SJSA1 (cell line): ENCODE results near the gene SNRPN. TPM values are rescaled to one million over a fixed set of nuclear protein-coding genes. Genes with fewer than 3 reads are reported as not detected.
"Not testable (repeated sequence)": the region's sequence is repeated elsewhere in the genome, so short reads cannot be mapped to it uniquely, and the experiment has no call there.

Experiments used
- DNase-seq, 2 experiments: peaks; one replicate each; pipeline ENCODE4 v3.0.0-alpha.2; 2015 to 2020; ENCODE audit warnings: low spot score in 2 of 2, low read depth in 1 of 2
- H3K27ac ChIP-seq: fragments of 250-450 bp; sonication (Bioruptor Pico); 2 replicates; pipeline ENCODE4 v1.5.1; 2020; ENCODE audit warnings: mild to moderate bottlenecking, moderate library complexity
- H3K27me3 ChIP-seq: fragments of 250-450 bp; sonication (Bioruptor Pico); replicated peaks from 2 replicates; pipeline ENCODE4 v1.5.1; 2020; ENCODE audit warnings: mild to moderate bottlenecking, moderate library complexity
- H3K36me3 ChIP-seq: fragments of 250-450 bp; sonication (Bioruptor Pico); 2 replicates; pipeline ENCODE4 v1.5.1; 2020; ENCODE audit warnings: mild to moderate bottlenecking
- H3K4me1 ChIP-seq: fragments of 250-450 bp; sonication (Bioruptor Pico); replicated peaks from 2 replicates; pipeline ENCODE4 v1.6.1; 2021; ENCODE audit warnings: mild to moderate bottlenecking
- H3K4me3 ChIP-seq: fragments of 250-450 bp; sonication (Bioruptor Pico); 2 replicates; pipeline ENCODE4 v1.5.1; 2020; ENCODE audit warnings: mild to moderate bottlenecking
- H3K9me3 ChIP-seq: fragments of 250-450 bp; sonication (Bioruptor Pico); replicated peaks from 2 replicates; pipeline ENCODE4 v1.5.1; 2020; ENCODE audit warnings: mild to moderate bottlenecking
- total RNA-seq: library from RNA; depleted of rRNA; stranded (reverse); fragments of >200 nt; shearing (Covaris generic); gene quantifications from 2 replicates; pipeline ENCODE4 v1.2.3, GENCODE V29; 2014; rRNA removed

Gene SNRPN
- total RNA-seq = 104 and 144 TPM in 2 replicates

DNA sequence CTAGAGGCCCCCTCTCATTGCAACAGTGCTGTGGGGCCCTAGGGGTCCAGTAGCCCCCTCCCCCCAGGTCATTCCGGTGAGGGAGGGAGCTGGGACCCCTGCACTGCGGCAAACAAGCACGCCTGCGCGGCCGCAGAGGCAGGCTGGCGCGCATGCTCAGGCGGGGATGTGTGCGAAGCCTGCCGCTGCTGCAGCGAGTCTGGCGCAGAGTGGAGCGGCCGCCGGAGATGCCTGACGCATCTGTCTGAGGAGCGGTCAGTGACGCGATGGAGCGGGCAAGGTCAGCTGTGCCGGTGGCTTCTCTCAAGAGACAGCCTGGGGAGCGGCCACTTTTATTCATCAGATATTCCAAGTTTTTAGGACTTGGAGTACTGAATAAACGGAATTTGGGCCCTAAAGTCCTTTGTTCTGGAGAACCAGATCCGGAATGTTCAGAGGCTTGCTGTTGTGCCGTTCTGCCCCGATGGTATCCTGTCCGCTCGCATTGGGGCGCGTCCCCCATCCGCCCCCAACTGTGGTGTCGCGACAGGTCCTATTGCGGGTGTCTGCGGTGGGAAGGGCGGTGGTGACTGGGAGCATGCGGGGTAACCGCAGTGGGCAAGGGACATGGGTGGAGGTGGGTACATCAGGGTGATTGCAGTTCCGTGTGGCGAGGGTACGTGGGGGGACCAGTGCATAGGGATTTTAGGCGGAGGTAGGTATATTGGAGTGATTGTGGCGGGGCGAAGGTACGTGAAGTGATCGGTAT, at the start of gene SNRPN, which contains the start of gene SNURF:
Gene SNRPN, plus strand, starts transcription at position 205 of the 748 bp plus-strand sequence. CDS start 19,467 bp downstream, outside the sequence.
Gene SNURF, plus strand, starts transcription at position 205 of the 748 bp plus-strand sequence. Its CDS starts 62 bp downstream, at position 267.
- DNase-seq = peak; percentile 42 to 72
- no peaks in the 10 kb centered on the region; the same call in 1 of the 2 replicates for H3K9me3 ChIP-seq
- 0 out of 2 replicates have a peak, but pooled peaks cover 5% of the 10 kb centered on the region for H3K4me1 ChIP-seq
- no peak within 1 kb of the TSS for H3K27ac ChIP-seq
- H3K27me3 ChIP-seq = no peaks in the 10 kb centered on the region
- no peaks in the 10 kb centered on the region; the same call in 1 of the 2 replicates for H3K36me3 ChIP-seq
- H3K4me3 ChIP-seq = peak within 1 kb of the TSS; percentile 55

DNA sequence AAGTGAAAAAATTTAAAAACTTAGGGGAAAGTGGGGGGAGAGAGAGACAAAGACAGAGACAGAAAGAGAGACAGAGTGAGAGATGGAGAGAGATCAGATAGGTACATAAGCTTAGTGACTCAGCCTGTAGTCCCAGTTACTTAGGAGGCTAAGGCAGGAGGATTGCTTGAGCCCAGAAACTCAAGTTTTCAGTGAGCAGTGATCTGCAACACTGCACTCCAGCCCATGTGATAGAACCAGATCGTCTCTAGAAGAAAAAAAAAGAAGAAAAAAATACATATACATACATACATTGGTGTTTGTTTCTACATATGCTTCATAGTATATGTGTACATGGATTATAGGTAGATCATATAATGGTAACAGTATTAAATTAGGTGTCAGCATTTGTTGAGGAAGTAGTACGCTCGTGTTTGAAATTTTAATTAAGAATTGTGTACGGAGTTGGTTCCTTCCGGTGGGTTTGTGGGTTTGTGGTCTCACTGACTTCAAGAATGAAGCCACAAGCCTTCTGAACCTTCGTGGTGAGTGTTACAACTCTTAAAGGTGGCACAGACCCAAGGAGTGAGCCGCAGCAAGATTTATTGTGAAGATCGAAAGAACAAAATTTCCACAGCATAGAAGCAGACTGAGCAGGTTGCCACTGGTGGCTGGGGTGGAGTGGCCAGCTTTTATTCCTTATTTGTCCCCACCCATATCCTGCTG, 38.3 kb upstream of the SNRPN start:
- Histone ChIP-seq H3K4me3 (no peak overlapping the region), H3K36me3 (no peaks in the 10 kb centered on the region), H3K4me1 (no peaks in the 10 kb centered on the region), H3K27ac (no peak overlapping the region), H3K27me3 (no peaks in the 10 kb centered on the region), H3K9me3 (no peaks in the 10 kb centered on the region)
- no peak for DNase-seq

DNA sequence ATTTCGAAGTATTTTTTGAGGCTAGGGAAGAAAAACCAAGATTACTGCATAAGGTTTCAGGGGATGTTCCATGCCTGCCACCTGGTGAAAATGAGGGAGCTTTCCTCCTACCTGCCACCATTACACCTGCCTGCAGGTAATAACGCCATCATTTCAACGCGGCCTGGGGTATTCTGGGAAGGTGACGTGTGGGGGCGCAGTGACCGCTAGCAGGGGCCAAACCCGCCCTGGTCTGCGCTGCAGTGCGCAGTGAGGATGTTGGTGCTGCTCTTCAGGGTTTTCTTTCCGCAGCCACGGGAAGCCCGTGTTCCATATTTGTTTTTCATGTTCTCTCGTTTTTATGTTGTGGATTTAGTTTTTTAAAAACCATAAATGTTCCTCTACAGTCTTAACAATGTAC, 37.4 kb upstream of the SNRPN start:
- no peak overlapping the region for H3K4me3 ChIP-seq
- no peak overlapping the region for H3K27ac ChIP-seq
- no peaks in the 10 kb centered on the region for H3K4me1 ChIP-seq
- no peaks in the 10 kb centered on the region for H3K27me3 ChIP-seq
- H3K9me3 ChIP-seq = no peaks in the 10 kb centered on the region
- DNase-seq = no peak
- H3K36me3 ChIP-seq = no peaks in the 10 kb centered on the region

DNA sequence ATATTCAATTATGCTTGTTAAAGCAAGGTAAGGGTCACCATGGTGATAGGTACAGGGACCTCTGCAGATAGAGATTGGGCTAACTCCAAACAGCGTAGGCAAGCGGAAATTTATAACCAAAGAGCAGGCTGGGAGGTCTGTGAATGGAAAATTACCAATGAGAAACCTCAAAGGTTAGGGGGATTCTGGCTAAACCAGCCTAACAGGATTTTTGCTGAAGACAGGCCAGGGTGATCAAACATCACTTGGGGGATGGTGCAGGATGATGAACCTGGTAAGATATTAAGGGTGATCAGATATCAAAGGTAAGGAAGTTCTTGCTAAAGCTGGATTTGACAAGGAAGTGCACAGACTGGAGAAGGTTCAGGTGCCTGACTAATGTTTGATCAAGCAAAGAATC, 35.3 kb upstream of the SNRPN start:
- Histone ChIP-seq H3K4me1 (no peaks in the 10 kb centered on the region), H3K9me3 (no peaks in the 10 kb centered on the region), H3K36me3 (no peaks in the 10 kb centered on the region), H3K27me3 (no peaks in the 10 kb centered on the region), H3K4me3 (no peak overlapping the region), H3K27ac (no peak overlapping the region)
- no peak for DNase-seq

DNA sequence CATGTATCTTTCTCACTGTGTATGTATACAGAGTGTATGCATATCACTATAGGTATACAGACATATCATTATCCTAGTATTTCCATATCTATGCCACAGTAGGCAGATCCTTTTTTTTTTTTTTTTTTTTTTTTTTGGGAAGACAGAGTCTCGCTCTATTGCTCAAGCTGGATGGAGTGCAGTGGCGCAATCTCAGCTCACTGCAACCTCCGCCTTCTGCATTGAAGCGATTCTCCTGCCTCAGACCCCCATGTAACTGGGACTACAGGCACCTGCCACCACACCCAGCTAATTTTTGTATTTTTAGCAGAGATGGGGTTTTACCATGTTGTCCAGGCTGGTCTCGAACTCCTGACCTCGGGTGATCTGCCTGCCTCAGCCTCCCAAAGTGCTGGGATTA, 32.0 kb upstream of the SNRPN start:
- H3K4me1 ChIP-seq, H3K4me3 ChIP-seq, H3K9me3 ChIP-seq, DNase-seq, H3K27ac ChIP-seq, H3K27me3 ChIP-seq, H3K36me3 ChIP-seq: not testable (repeated sequence)

DNA sequence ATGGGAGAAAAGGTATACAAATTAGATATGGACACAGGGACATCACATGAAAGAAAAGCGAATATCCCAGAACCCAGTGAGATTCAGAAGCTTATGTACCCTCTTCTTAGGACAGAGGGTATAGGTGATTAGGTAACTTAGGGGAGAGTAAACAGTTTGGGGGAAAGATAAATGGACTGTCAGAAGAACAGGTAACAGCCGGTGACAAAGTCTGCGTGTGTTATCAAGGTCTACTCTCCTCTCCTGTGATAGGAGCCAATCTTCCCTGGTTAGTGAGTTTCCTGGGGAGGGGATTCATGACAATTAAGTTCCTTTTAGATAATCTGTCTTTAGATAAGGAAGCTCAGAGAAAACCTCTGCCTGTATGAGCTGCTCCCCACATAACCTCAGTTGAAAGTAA, 30.6 kb upstream of the SNRPN start:
- Histone ChIP-seq H3K4me3 (no peak overlapping the region), H3K4me1 (no peaks in the 10 kb centered on the region), H3K36me3 (no peaks in the 10 kb centered on the region), H3K27ac (no peak overlapping the region), H3K9me3 (no peaks in the 10 kb centered on the region), H3K27me3 (no peaks in the 10 kb centered on the region)
- DNase-seq = no peak

DNA sequence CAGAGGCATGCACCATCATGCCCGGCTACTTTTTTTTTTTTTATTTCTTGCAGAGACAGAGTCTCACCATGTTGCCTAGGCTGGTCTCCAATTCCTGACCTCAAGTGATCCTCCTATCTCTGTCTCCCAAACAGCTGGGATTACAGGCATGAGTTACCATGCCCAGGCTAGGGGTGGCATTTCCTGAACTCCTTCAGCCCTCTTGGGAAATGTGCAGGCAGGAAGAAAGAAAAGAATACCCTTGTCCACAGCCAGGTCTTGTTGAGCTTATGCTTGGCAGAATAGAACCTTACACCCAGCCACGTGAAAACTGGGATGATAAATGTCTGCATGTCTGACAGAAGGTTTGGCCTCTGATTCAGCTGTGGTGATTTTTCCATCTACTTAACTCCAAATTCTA, 30.2 kb upstream of the SNRPN start:
- DNase-seq = no peak
- 0 out of 2 replicates have a peak, but pooled peaks cover 2% of the 10 kb centered on the region for H3K9me3 ChIP-seq
- no peaks in the 10 kb centered on the region for H3K36me3 ChIP-seq
- H3K4me3 ChIP-seq = no peak overlapping the region
- no peaks in the 10 kb centered on the region for H3K4me1 ChIP-seq
- H3K27ac ChIP-seq = no peak overlapping the region
- H3K27me3 ChIP-seq = no peaks in the 10 kb centered on the region

DNA sequence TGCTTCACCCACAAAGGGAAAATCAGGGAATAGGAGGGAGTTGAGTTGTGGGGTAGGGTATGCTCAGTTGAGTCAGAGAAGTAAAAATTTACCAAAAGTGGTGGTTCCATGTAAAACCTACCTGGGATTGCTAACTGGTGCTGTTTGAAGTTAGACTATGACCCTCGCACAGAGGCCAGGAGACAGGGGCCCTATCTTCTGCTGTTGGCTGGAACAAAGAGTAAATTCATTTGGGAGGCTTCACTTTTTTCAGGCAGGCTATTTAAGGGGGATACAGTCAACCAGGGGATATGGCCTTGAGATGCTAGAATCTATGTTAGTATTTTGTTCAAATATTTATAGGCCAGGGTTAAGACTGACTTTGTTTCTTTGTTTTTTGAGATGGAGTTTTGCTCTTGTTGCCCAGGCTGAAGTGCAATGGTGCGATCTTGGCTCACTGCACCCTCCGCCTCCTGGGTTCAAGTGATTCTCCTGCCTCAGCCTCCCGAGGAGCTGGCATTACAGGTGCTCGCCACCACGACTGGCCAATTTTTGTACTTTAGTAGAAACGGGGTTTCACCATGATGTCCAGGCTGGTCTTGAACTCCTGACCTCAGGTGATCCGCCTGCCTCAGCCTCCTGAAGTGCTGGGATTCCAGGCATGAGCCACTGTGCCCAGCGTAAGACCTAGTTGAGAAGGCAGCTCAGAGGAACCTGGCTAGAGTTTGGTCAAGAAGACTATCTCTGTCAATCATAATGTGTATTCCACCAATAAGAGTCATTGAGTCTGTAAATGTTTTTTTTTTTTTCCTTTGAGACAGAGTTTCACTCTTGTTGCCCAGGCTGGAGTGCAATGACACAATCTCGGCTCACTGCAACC, 22.7 kb upstream of the SNRPN start:
- not testable (repeated sequence) for H3K9me3 ChIP-seq, DNase-seq, H3K36me3 ChIP-seq, H3K27ac ChIP-seq, H3K4me1 ChIP-seq, H3K4me3 ChIP-seq, H3K27me3 ChIP-seq

DNA sequence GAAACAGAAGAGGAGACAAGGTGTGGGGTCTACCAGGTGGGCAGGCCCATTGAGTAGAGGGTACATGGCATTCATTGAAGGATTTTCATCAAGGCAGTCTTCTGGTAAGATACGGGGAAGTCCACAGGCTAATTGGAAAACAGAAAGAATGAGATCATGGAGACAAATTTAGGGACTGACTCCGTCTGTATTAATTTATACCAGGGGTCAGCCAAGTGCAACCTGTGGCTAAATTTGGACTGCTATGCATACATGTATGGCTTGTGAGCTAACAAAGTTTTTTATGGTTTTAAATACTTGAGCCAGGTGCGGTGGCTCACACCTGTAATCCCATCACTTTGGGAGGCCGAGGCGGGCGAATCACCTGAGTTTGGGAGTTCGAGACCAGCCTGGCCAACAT, 21.1 kb upstream of the SNRPN start:
- Histone ChIP-seq H3K4me1 (no peaks in the 10 kb centered on the region), H3K27me3 (no peaks in the 10 kb centered on the region), H3K27ac (no peak overlapping the region), H3K36me3 (no peaks in the 10 kb centered on the region), H3K9me3 (0 out of 2 replicates have a peak, but pooled peaks cover 2% of the 10 kb centered on the region), H3K4me3 (no peak overlapping the region)
- DNase-seq = no peak

DNA sequence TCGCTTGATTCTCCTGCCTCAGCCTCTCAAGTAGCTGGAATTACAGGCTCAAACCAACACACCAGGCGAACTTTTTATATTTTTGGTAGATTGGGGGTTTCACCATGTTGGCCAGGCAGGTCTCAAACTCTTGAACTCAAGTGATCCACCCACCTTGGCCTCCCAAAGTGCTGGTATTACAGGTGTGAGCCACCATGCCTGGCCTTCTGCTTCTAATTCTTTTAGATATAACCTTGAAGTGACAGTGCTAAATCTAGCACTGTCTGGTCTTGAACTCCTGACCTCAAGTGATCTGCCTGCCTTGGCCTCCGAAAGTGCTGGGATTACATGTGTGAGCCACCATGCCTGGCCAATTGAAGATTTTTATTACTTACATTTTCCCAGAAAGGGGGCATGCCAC, 16.6 kb upstream of the SNRPN start:
- H3K9me3 ChIP-seq, DNase-seq, H3K4me1 ChIP-seq, H3K36me3 ChIP-seq, H3K27ac ChIP-seq, H3K27me3 ChIP-seq, H3K4me3 ChIP-seq: not testable (repeated sequence)

DNA sequence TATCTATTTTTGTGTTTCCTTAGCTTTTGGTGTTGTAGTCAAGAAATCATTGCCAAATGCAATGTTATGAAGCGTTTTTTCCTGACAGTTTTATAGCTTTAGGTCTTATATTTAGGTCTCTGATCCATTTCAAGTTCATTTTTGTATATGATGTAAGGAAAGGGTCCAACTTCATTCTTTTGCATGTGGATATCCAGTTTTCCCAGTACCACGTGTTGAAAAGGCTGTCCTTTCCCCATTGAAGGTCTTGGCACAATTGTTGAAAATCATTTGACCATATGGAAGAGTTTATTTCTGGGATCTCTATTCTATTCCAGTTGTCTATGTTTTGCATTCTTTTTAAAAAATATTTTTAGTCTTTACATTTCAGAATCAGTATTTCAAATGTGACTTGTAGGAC, 14.6 kb upstream of the SNRPN start:
- H3K4me3 ChIP-seq = no peak overlapping the region
- H3K36me3 ChIP-seq = no peaks in the 10 kb centered on the region
- no peaks in the 10 kb centered on the region for H3K27me3 ChIP-seq
- no peak overlapping the region for H3K27ac ChIP-seq
- no peak for DNase-seq
- H3K9me3 ChIP-seq = no peaks in the 10 kb centered on the region; the same call in 1 of the 2 replicates
- no peaks in the 10 kb centered on the region for H3K4me1 ChIP-seq

DNA sequence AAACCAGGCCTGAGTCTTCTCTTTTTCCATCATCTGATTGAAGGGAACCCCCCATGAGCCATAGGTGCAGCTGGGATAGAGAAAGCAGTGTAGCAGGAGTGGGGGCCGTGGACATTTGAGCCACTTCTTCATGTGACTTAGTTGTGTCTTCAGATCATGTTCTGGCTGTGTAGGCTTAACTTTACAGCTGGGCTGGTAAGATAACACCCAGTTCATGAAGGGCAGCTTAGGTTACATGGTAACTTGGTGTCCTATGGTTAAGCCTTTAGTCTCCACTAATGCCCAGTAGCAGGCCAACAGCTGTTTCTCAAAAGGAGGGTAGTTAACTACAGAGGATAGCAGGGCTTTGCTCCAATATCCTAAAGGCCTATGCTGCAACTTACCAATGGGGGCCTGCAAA, 11.4 kb upstream of the SNRPN start:
- Histone ChIP-seq H3K27me3 (no peaks in the 10 kb centered on the region; the same call in 1 of the 2 replicates), H3K9me3 (no peaks in the 10 kb centered on the region; the same call in 1 of the 2 replicates), H3K36me3 (no peaks in the 10 kb centered on the region), H3K27ac (no peak overlapping the region), H3K4me1 (no peaks in the 10 kb centered on the region), H3K4me3 (no peak overlapping the region)
- DNase-seq = no peak

DNA sequence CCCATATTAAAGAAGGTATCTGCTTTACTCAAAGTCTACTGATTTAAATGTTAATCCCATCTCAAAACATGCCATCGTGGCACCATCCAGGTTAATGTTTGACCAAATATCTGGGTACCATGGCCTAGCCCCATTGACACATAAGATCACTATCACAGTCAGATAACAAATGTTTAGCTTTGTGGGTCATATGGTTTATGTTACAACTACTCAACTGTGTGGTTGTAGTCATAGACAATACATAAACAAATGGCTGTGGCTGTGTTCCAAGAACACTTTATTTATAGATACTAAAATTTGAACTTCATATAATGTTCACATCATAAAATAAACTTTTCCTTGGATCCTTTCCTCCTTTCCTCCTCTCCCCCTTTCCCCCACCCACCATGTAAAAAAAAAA, 9.8 kb upstream of the SNRPN start:
- H3K36me3 ChIP-seq = no peaks in the 10 kb centered on the region
- no peaks in the 10 kb centered on the region for H3K4me1 ChIP-seq
- H3K27me3 ChIP-seq = no peaks in the 10 kb centered on the region; the same call in 1 of the 2 replicates
- no peaks in the 10 kb centered on the region; the same call in 1 of the 2 replicates for H3K9me3 ChIP-seq
- H3K4me3 ChIP-seq = no peak overlapping the region
- DNase-seq = no peak
- H3K27ac ChIP-seq = no peak overlapping the region
